GM23338 (cell line): ENCODE data around the gene SAMHD1. TPM values are rescaled to one million over a fixed set of nuclear protein-coding genes. Genes with fewer than 3 reads are reported as not detected.

Source experiments
- ATAC-seq: fragments of 200-7000 bp; cut with Tn5 transposase; 3 replicates; pipeline ENCODE4 v1.9.1; 2020
- DNase-seq: peaks from one replicate; pipeline ENCODE4 v3.0.0-alpha.2; 2015; ENCODE audit warnings: low spot score
- H2AFZ ChIP-seq: fragments of 200-600 bp; sonication (generic); 2 replicates; pipeline ENCODE4 v1.8.0; 2016; ENCODE audit warnings: antibody characterized with exemption, mild to moderate bottlenecking, moderate library complexity
- H3F3A ChIP-seq: fragments of 200-600 bp; sonication (generic); replicated peaks from 2 replicates; pipeline ENCODE4 v1.8.0; 2017; ENCODE audit warnings: antibody characterized with exemption, mixed run types, low read depth
- H3K27ac ChIP-seq: fragments of 200-600 bp; sonication (generic); 2 replicates; pipeline ENCODE4 v1.6.1; 2016; ENCODE audit warnings: low read depth
- H3K27me3 ChIP-seq: fragments of 200-600 bp; sonication (generic); 2 replicates; pipeline ENCODE4 v1.8.0; 2016; ENCODE audit warnings: mild to moderate bottlenecking, mixed run types, moderate library complexity; ENCODE audit not compliant: insufficient read depth
- H3K36me3 ChIP-seq: fragments of 200-600 bp; sonication (generic); 2 replicates; pipeline ENCODE4 v1.8.0; 2016; ENCODE audit warnings: mild to moderate bottlenecking; ENCODE audit not compliant: insufficient read depth
- H3K4me1 ChIP-seq: fragments of 200-600 bp; sonication (generic); 2 replicates; pipeline ENCODE4 v1.8.0; 2016; ENCODE audit warnings: mild to moderate bottlenecking, moderate library complexity; ENCODE audit not compliant: insufficient read depth
- H3K4me2 ChIP-seq: fragments of 200-600 bp; sonication (generic); 2 replicates; pipeline ENCODE4 v1.7.1; 2017; ENCODE audit warnings: mixed run types
- H3K4me3 ChIP-seq: fragments of 200-600 bp; sonication (generic); 2 replicates; pipeline ENCODE4 v1.6.1; 2016; ENCODE audit warnings: mixed run types
- H3K79me2 ChIP-seq: fragments of 200-600 bp; sonication (generic); replicated peaks from 2 replicates; pipeline ENCODE4 v1.8.0; 2017; ENCODE audit warnings: mild to moderate bottlenecking; ENCODE audit not compliant: insufficient read depth
- H3K9me2 ChIP-seq: fragments of 200-600 bp; sonication (generic); 2 replicates; pipeline ENCODE4 v1.8.0; 2017; ENCODE audit not compliant: insufficient read depth
- H4K20me1 ChIP-seq: fragments of 200-600 bp; sonication (generic); replicated peaks from 2 replicates; pipeline ENCODE4 v1.8.0; 2017; ENCODE audit warnings: mild to moderate bottlenecking; ENCODE audit not compliant: insufficient read depth
- H3K27ac Mint-ChIP-seq: 2 replicates; pipeline ENCODE4 v1.8.0; 2020; ENCODE audit warnings: inconsistent platforms, mild to moderate bottlenecking, moderate library complexity, mixed read lengths
- H3K27me3 Mint-ChIP-seq: 3 replicates; pipeline ENCODE4 v1.8.0; 2022; ENCODE audit warnings: low read depth, mild to moderate bottlenecking, moderate library complexity, mixed read lengths, inconsistent platforms; ENCODE audit not compliant: insufficient read depth, poor library complexity
- H3K36me3 Mint-ChIP-seq: 3 replicates; pipeline ENCODE4 v1.8.0; 2021; ENCODE audit warnings: low read depth, mild to moderate bottlenecking, inconsistent platforms, moderate library complexity, mixed read lengths
- H3K4me1 Mint-ChIP-seq: 3 replicates; pipeline ENCODE4 v1.8.0; 2020; ENCODE audit warnings: mild to moderate bottlenecking, inconsistent platforms, mixed read lengths
- H3K4me3 Mint-ChIP-seq: 3 replicates; pipeline ENCODE4 v1.8.0; 2021; ENCODE audit warnings: moderate library complexity, mild to moderate bottlenecking, inconsistent platforms, mixed read lengths
- H3K9me3 Mint-ChIP-seq: 3 replicates; pipeline ENCODE4 v1.8.0; 2020; ENCODE audit warnings: moderate library complexity, mild to moderate bottlenecking, inconsistent platforms, mixed read lengths
- CREB1 ChIP-seq: fragments of 250-450 bp; sonication (Bioruptor Pico); IDR thresholded peaks from 2 replicates; pipeline ENCODE4 v1.5.0; 2020; ENCODE audit warnings: low read depth, mild to moderate bottlenecking, moderate library complexity
- EZH2 ChIP-seq: fragments of 200-600 bp; sonication (generic); IDR thresholded peaks from one replicate; pipeline ENCODE4 v1.8.0; 2017; ENCODE audit warnings: antibody characterized with exemption, mild to moderate bottlenecking, low read depth; ENCODE audit not compliant: unreplicated experiment
- EZH2phosphoT487 ChIP-seq: fragments of 200-600 bp; sonication (generic); IDR thresholded peaks from one replicate; pipeline ENCODE4 v1.8.1; 2018; ENCODE audit warnings: antibody characterized with exemption; ENCODE audit not compliant: unreplicated experiment
- STAT1 ChIP-seq: IDR thresholded peaks from one replicate; pipeline ENCODE4 v1.6.1; 2016; ENCODE audit warnings: antibody characterized with exemption; ENCODE audit not compliant: unreplicated experiment
- ZNF114 ChIP-seq: fragments of 250-450 bp; sonication (Bioruptor Pico); IDR thresholded peaks from 2 replicates; pipeline ENCODE4 v1.5.0; 2020; ENCODE audit warnings: mild to moderate bottlenecking, moderate library complexity
- polyA plus RNA-seq: library from polyadenylated mRNA; unstranded; fragments of >200 nt; fragmentation: Nextera tagmentation; extraction: Ambion mirVana; gene quantifications from 2 replicates; pipeline ENCODE4 v1.2.1, GENCODE V29; 2016
- total RNA-seq: library from RNA; depleted of rRNA; stranded (reverse); fragments of >200 nt; shearing (Covaris generic); gene quantifications from 2 replicates; pipeline ENCODE4 v1.2.3, GENCODE V29; 2014
- TF ChIP-seq, protein P1 (sequence below): fragments of 250-450 bp; sonication (Bioruptor Pico); IDR thresholded peaks from 2 replicates; pipeline ENCODE4 v1.5.0; 2020; ENCODE audit warnings: mild to moderate bottlenecking, moderate library complexity

Gene SAMHD1
- total and polyA plus RNA-seq, 2 experiments from 2014 or later: 21.9 to 45.4 TPM

DNA sequence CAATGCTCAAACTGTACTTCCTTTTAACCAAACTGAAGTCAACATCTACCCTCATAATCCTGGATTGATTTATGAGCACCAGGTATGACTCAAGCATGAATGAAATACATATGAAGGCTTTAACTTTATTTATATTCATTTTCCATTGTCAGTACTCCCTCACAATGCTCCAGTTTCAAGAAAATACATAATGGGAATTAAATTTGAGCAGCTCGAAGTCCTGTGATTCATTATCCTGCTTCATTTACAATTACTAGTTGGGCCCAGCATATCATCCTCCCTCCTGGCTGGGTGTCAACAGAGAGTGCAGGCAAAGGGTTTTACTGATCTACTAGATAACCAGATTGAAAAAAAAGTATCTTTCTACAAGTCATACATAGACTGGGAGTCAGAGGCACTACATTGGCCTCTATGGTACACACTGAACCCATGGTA, 10.1 kb downstream of the SAMHD1 start:
- Mint-ChIP-seq H3K4me3 (no peak overlapping the region), H3K9me3 (no peaks in the 10 kb centered on the region), H3K36me3 (peaks cover 44% of the 10 kb centered on the region; the same call in 2 of the 3 replicates), H3K4me1 (peaks cover 9% of the 10 kb centered on the region; the same call in 2 of the 3 replicates), H3K27ac (peak overlapping the region; percentile 75), H3K27me3 (peaks cover 6% of the 10 kb centered on the region)
- H3K4me3 ChIP-seq: no peak overlapping the region
- TF ChIP-seq CREB1 (no peak), STAT1 (no peak)
- TF ChIP-seq, protein P1, sequence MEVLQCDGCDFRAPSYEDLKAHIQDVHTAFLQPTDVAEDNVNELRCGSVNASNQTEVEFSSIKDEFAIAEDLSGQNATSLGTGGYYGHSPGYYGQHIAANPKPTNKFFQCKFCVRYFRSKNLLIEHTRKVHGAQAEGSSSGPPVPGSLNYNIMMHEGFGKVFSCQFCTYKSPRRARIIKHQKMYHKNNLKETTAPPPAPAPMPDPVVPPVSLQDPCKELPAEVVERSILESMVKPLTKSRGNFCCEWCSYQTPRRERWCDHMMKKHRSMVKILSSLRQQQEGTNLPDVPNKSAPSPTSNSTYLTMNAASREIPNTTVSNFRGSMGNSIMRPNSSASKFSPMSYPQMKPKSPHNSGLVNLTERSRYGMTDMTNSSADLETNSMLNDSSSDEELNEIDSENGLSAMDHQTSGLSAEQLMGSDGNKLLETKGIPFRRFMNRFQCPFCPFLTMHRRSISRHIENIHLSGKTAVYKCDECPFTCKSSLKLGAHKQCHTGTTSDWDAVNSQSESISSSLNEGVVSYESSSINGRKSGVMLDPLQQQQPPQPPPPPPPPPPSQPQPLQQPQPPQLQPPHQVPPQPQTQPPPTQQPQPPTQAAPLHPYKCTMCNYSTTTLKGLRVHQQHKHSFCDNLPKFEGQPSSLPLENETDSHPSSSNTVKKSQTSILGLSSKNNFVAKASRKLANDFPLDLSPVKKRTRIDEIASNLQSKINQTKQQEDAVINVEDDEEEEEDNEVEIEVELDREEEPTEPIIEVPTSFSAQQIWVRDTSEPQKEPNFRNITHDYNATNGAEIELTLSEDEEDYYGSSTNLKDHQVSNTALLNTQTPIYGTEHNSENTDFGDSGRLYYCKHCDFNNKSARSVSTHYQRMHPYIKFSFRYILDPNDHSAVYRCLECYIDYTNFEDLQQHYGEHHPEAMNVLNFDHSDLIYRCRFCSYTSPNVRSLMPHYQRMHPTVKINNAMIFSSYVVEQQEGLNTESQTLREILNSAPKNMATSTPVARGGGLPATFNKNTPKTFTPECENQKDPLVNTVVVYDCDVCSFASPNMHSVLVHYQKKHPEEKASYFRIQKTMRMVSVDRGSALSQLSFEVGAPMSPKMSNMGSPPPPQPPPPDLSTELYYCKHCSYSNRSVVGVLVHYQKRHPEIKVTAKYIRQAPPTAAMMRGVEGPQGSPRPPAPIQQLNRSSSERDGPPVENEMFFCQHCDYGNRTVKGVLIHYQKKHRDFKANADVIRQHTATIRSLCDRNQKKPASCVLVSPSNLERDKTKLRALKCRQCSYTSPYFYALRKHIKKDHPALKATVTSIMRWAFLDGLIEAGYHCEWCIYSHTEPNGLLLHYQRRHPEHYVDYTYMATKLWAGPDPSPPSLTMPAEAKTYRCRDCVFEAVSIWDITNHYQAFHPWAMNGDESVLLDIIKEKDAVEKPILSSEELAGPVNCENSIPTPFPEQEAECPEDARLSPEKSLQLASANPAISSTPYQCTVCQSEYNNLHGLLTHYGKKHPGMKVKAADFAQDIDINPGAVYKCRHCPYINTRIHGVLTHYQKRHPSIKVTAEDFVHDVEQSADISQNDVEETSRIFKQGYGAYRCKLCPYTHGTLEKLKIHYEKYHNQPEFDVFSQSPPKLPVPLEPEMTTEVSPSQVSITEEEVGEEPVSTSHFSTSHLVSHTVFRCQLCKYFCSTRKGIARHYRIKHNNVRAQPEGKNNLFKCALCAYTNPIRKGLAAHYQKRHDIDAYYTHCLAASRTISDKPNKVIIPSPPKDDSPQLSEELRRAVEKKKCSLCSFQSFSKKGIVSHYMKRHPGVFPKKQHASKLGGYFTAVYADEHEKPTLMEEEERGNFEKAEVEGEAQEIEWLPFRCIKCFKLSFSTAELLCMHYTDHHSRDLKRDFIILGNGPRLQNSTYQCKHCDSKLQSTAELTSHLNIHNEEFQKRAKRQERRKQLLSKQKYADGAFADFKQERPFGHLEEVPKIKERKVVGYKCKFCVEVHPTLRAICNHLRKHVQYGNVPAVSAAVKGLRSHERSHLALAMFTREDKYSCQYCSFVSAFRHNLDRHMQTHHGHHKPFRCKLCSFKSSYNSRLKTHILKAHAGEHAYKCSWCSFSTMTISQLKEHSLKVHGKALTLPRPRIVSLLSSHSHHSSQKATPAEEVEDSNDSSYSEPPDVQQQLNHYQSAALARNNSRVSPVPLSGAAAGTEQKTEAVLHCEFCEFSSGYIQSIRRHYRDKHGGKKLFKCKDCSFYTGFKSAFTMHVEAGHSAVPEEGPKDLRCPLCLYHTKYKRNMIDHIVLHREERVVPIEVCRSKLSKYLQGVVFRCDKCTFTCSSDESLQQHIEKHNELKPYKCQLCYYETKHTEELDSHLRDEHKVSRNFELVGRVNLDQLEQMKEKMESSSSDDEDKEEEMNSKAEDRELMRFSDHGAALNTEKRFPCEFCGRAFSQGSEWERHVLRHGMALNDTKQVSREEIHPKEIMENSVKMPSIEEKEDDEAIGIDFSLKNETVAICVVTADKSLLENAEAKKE (CRISPR knock-in tag): no peak
- no peak overlapping the region for H2AFZ ChIP-seq
- no peaks in the 10 kb centered on the region for H3K9me2 ChIP-seq
- H3K4me1 ChIP-seq: no peaks in the 10 kb centered on the region
- H3K27me3 ChIP-seq: no peaks in the 10 kb centered on the region
- H3K27ac ChIP-seq: no peak overlapping the region
- no peak for ATAC-seq
- no peak overlapping the region for H3K4me2 ChIP-seq
- DNase-seq: no peak
- no peaks in the 10 kb centered on the region for H3F3A ChIP-seq
- H4K20me1 ChIP-seq: no peaks in the 10 kb centered on the region
- no peaks in the 10 kb centered on the region for H3K79me2 ChIP-seq
- H3K36me3 ChIP-seq: no peaks in the 10 kb centered on the region; the same call in none of the 2 replicates

DNA sequence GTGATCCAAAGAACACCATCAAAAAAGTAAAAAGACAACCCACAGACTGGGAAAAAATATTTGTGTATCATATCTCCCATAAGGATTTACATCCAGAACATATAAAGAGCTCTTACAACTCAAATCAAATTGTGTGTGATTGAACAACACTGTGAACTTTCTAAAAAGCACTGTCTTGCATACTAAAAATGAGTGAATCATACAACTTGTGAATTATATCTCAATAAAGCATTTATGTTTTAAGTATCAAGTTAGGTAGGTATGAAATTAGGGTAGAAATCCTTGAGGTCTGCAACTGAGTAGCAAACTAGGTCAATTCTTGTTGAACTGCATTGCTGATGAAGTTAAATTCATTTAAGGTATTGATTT, 14.1 kb downstream of the SAMHD1 start:
- no peaks in the 10 kb centered on the region for H3K79me2 ChIP-seq
- H3K4me3 Mint-ChIP-seq: no peak overlapping the region
- no peaks in the 10 kb centered on the region for H3K27me3 ChIP-seq
- no peak overlapping the region for H3K27ac ChIP-seq
- peaks cover 18% of the 10 kb centered on the region; the same call in 2 of the 3 replicates for H3K36me3 Mint-ChIP-seq
- no peaks in the 10 kb centered on the region for H3K4me1 ChIP-seq
- no peak overlapping the region for H3K27ac Mint-ChIP-seq
- H3K4me3 ChIP-seq: no peak overlapping the region
- peaks cover 7% of the 10 kb centered on the region; the same call in 2 of the 3 replicates for H3K4me1 Mint-ChIP-seq
- H3K36me3 ChIP-seq: peaks cover 6% of the 10 kb centered on the region
- no peak for DNase-seq
- H3F3A ChIP-seq: no peaks in the 10 kb centered on the region
- H2AFZ ChIP-seq: no peak overlapping the region
- no peak overlapping the region for H3K4me2 ChIP-seq
- H3K9me3 Mint-ChIP-seq: no peaks in the 10 kb centered on the region
- no peaks in the 10 kb centered on the region for H4K20me1 ChIP-seq
- ATAC-seq: no peak
- no peaks in the 10 kb centered on the region for H3K9me2 ChIP-seq
- H3K27me3 Mint-ChIP-seq: peaks cover 1% of the 10 kb centered on the region
- TF ChIP-seq EZH2phosphoT487 (no peak), EZH2 (no peak), ZNF114 (CRISPR knock-in tag) (no peak), CREB1 (no peak), STAT1 (no peak)
- TF ChIP-seq, protein P1 (CRISPR knock-in tag): no peak
